Tibial nerve (tissue), 4 donors: ENCODE results near the gene MEIS1.

Experiments
- CTCF ChIP-seq, 5 experiments: fragments of 200-600 bp in 3 of 5; fragments of 450-650 bp in 2 of 5; sonication (generic) in 3 of 5; IDR thresholded peaks; one replicate each; pipeline ENCODE4 v1.5.1; 2016 to 2019; ENCODE audit warnings: antibody characterized with exemption in 5 of 5, mild to moderate bottlenecking in 3 of 5, moderate library complexity in 2 of 5
- EP300 ChIP-seq, 2 donors: sonication (generic); formaldehyde crosslinking; IDR thresholded peaks; one replicate each; pipeline ENCODE4 v1.6.1; 2017; ENCODE audit warnings: antibody characterized with exemption in 2 of 2, mild to moderate bottlenecking in 1 of 2
- POLR2A ChIP-seq, 2 donors: fragments of 450-650 bp; IDR thresholded peaks; one replicate each; pipeline ENCODE4 v1.6.1; 2017; ENCODE audit warnings: antibody characterized with exemption in 2 of 2, mild to moderate bottlenecking in 2 of 2, moderate library complexity in 2 of 2

GRCh38 chr2:66587216-66587615 is 152.3 kb downstream of the MEIS1 start:
- TF ChIP-seq POLR2A (IDR thresholded peaks at IDR 0.05) (no peak), CTCF (IDR thresholded peaks at IDR 0.05) (no peak), EP300 (IDR thresholded peaks at IDR 0.05) (no peak)
